K562 (cell line): ENCODE data around the gene TMEM39A. TPM values are rescaled to one million over a fixed set of nuclear protein-coding genes. Genes with fewer than 3 reads are reported as not detected.

Source experiments
- ARNT ChIP-seq, 2 experiments: fragments of 450-650 bp; IDR thresholded peaks; 2 replicates each; pipeline ENCODE4 v1.6.1; 2016; ENCODE audit warnings: mild to moderate bottlenecking in 1 of 2
- ASH1L ChIP-seq: fragments of 450-650 bp; IDR thresholded peaks from 2 replicates; pipeline ENCODE4 v1.6.1; 2018; ENCODE audit warnings: borderline replicate concordance, mild to moderate bottlenecking, low read depth; ENCODE audit not compliant: partially characterized antibody
- DNMT1 ChIP-seq: fragments of 450-650 bp; IDR thresholded peaks from 2 replicates; pipeline ENCODE4 v1.6.1; 2016; ENCODE audit warnings: antibody characterized with exemption, mild to moderate bottlenecking
- E2F3 ChIP-seq: fragments of 250-450 bp; sonication (Bioruptor Pico); IDR thresholded peaks from 2 replicates; pipeline ENCODE4 v1.4.0; 2020; ENCODE audit warnings: mild to moderate bottlenecking
- ETS2 ChIP-seq: IDR thresholded peaks from 2 replicates; pipeline ENCODE4 v1.6.1; 2016; ENCODE audit warnings: borderline replicate concordance, missing genetic modification characterization, mild to moderate bottlenecking, moderate library complexity, missing compliant biosample characterization; ENCODE audit not compliant: poor library complexity, severe bottlenecking
- FOXA3 ChIP-seq, 2 experiments: fragments of 450-650 bp in 1 of 2; sonication (generic) in 1 of 2; formaldehyde crosslinking; IDR thresholded peaks in 1 of 2; conservative IDR thresholded peaks in 1 of 2; 2 replicates each; pipeline versions ENCODE4 v1.4.0 to v1.8.0; 2020 to 2022; ENCODE audit warnings: mild to moderate bottlenecking in 2 of 2, missing genetic modification reagents in 1 of 2
- FOXK2 ChIP-seq, 2 experiments: fragments of 450-650 bp; IDR thresholded peaks in 1 of 2; conservative IDR thresholded peaks in 1 of 2; 2 replicates each; pipeline ENCODE4 v1.6.1; 2016; ENCODE audit warnings: low read depth in 2 of 2, mild to moderate bottlenecking in 1 of 2
- MCM5 ChIP-seq: fragments of 450-650 bp; IDR thresholded peaks from 2 replicates; pipeline ENCODE4 v1.6.1; 2016; ENCODE audit warnings: low read depth
- RBM39 ChIP-seq: fragments of 200-400 bp; formaldehyde crosslinking; optimal IDR thresholded peaks from 2 replicates; pipeline ENCODE3; 2018; ENCODE audit warnings: low read depth, low read length
- ZNF41 ChIP-seq: fragments of 250-450 bp; sonication (Bioruptor Pico); conservative IDR thresholded peaks from 2 replicates; pipeline ENCODE4 v1.4.0; 2020; ENCODE audit warnings: mild to moderate bottlenecking
- ZNF764 ChIP-seq: fragments of 250-450 bp; sonication (Bioruptor Pico); IDR thresholded peaks from 2 replicates; pipeline ENCODE4 v1.4.0; 2020; ENCODE audit warnings: low read depth, mild to moderate bottlenecking, moderate library complexity
- ZSCAN32 ChIP-seq: fragments of 450-650 bp; formaldehyde crosslinking; IDR thresholded peaks from 2 replicates; pipeline ENCODE4 v1.4.0; 2020; ENCODE audit warnings: mild to moderate bottlenecking, moderate library complexity
- polyA plus RNA-seq, 8 experiments: library from polyadenylated mRNA; depleted of rRNA in 4 of 8; stranded (reverse) in 5 of 8; unstranded in 3 of 8; fragments of >200 nt; fragmentation: Nextera tagmentation in 2 of 8; fragmentation: Illumina TruSeq in 1 of 8; extraction: Ambion mirVana in 2 of 8; extraction: Trizol in 1 of 8; gene quantifications; 2 replicates each; pipeline versions ENCODE4 v1.2.1 to v1.2.3, GENCODE V29; 2011 to 2014; ENCODE audit warnings: inconsistent platforms in 1 of 8, missing spikeins in 1 of 8
- total RNA-seq, 7 experiments: library from RNA; depleted of rRNA in 6 of 7; stranded (reverse); fragments of >200 nt in 6 of 7; fragmentation: Illumina TruSeq in 2 of 7; extraction: Trizol in 2 of 7; gene quantifications; 2 replicates each; pipeline versions ENCODE4 v1.2.1 to v1.2.3, GENCODE V29; 2011 to 2021; ENCODE audit warnings: low replicate concordance in 1 of 7
- TF ChIP-seq, protein P1 (sequence below), 2 experiments: fragments of 450-650 bp; IDR thresholded peaks; 2 replicates each; pipeline ENCODE4 v1.6.1; 2016
- TF ChIP-seq, protein P2 (sequence below): sonication (generic); formaldehyde crosslinking; IDR thresholded peaks from 2 replicates; pipeline ENCODE4 v1.8.0; 2022; ENCODE audit warnings: mild to moderate bottlenecking, missing genetic modification reagents
- TF ChIP-seq, protein P3 (sequence below): fragments of 450-650 bp; IDR thresholded peaks from 2 replicates; pipeline ENCODE4 v1.6.1; 2014; ENCODE audit warnings: low read depth, mild to moderate bottlenecking, moderate library complexity, borderline replicate concordance
- TF ChIP-seq, protein P4 (sequence below): fragments of 450-650 bp; IDR thresholded peaks from 2 replicates; pipeline ENCODE4 v1.6.1; 2016; ENCODE audit warnings: mild to moderate bottlenecking
- TF ChIP-seq, protein P5 (sequence below): sonication (generic); formaldehyde crosslinking; IDR thresholded peaks from 2 replicates; pipeline ENCODE4 v1.8.0; 2022; ENCODE audit warnings: missing genetic modification reagents, mild to moderate bottlenecking, borderline replicate concordance

The TMEM39A gene
- total and polyA plus RNA-seq, 9 of the 15 experiments (the other 6 are each of a cell fraction or from before 2014, with no cell fraction given): 12.0 to 41.5 (median 15.4) TPM

DNA sequence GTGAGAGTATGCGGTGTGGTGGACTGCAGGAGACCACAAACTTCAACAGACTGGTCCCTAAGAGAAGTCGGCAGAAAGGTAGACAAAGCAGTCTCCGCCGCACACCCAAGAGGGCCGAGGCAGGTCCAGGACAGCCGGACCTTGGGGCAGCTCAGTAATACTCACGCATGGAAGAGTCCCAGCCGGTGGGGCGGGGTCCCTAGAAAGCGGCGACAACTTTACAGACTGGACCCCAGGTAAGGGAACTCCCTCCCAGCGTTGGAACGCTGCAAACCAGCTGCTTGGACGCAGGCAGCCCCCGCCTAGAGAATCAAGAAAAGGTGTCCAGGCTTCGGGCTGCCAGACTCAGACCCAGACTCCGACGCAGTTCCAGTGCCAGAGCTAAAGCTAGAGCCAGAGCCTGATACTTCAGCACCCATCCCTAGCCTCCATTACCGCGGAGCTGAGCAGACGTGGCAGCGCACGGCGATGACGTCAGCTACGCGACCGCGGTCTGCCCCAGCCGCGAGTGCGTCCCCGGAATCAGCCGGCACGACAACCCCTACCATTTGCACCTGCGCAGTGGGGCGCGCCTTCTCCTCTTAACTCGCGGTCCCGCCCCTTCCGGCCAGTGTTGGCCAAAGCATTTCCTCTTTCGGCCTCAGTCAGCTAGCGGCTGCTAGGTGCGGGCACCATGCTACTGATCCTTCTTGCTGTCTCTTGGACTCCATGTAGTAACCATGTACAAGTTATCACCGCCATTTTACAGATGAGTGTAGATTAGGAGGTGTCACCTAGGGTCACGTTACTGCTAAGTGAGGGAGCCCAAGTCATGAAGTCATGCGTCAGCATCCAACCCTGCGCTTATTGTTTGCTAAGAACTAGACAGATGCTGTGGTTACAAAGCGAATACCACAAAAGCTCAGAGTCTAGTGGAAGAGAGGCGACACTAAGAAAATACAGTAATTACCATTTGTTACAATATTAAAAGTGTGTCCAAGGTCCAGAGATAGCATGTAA lies at the start of gene TMEM39A (continued):
- TF ChIP-seq ZNF41 (CRISPR knock-in tag): no peak
- no peak for TF ChIP-seq FOXA3 (CRISPR knock-in tag; conservative IDR thresholded peaks at IDR 0.05 in 1 of 2, IDR thresholded peaks at IDR 0.05 in 1 of 2)
- TF ChIP-seq, protein P1, sequence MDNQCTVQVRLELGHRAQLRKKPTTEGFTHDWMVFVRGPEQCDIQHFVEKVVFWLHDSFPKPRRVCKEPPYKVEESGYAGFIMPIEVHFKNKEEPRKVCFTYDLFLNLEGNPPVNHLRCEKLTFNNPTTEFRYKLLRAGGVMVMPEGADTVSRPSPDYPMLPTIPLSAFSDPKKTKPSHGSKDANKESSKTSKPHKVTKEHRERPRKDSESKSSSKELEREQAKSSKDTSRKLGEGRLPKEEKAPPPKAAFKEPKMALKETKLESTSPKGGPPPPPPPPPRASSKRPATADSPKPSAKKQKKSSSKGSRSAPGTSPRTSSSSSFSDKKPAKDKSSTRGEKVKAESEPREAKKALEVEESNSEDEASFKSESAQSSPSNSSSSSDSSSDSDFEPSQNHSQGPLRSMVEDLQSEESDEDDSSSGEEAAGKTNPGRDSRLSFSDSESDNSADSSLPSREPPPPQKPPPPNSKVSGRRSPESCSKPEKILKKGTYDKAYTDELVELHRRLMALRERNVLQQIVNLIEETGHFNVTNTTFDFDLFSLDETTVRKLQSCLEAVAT (IDR thresholded peaks at IDR 0.05): peak in 1 of 2 experiments; percentile 80; a peak in 2 of 4 replicates
- no peak for TF ChIP-seq ZSCAN32 (CRISPR knock-in tag)
- TF ChIP-seq MCM5: no peak
- no peak for TF ChIP-seq E2F3
- TF ChIP-seq, protein P2, sequence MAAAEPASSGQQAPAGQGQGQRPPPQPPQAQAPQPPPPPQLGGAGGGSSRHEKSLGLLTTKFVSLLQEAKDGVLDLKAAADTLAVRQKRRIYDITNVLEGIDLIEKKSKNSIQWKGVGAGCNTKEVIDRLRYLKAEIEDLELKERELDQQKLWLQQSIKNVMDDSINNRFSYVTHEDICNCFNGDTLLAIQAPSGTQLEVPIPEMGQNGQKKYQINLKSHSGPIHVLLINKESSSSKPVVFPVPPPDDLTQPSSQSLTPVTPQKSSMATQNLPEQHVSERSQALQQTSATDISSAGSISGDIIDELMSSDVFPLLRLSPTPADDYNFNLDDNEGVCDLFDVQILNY (CRISPR knock-in tag): no peak
- peak; percentile 55 to 57; a peak in 3 of 4 replicates for TF ChIP-seq FOXK2 (conservative IDR thresholded peaks at IDR 0.05 in 1 of 2, IDR thresholded peaks at IDR 0.05 in 1 of 2; ENCODE audit: low read depth in 2 of 2)
- no peak for TF ChIP-seq ASH1L
- no peak for TF ChIP-seq ZNF764
- no peak for TF ChIP-seq ETS2 (tag)
- TF ChIP-seq, protein P3, sequence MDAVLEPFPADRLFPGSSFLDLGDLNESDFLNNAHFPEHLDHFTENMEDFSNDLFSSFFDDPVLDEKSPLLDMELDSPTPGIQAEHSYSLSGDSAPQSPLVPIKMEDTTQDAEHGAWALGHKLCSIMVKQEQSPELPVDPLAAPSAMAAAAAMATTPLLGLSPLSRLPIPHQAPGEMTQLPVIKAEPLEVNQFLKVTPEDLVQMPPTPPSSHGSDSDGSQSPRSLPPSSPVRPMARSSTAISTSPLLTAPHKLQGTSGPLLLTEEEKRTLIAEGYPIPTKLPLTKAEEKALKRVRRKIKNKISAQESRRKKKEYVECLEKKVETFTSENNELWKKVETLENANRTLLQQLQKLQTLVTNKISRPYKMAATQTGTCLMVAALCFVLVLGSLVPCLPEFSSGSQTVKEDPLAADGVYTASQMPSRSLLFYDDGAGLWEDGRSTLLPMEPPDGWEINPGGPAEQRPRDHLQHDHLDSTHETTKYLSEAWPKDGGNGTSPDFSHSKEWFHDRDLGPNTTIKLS: peak; percentile 100
- TF ChIP-seq DNMT1: no peak
- TF ChIP-seq, protein P4, sequence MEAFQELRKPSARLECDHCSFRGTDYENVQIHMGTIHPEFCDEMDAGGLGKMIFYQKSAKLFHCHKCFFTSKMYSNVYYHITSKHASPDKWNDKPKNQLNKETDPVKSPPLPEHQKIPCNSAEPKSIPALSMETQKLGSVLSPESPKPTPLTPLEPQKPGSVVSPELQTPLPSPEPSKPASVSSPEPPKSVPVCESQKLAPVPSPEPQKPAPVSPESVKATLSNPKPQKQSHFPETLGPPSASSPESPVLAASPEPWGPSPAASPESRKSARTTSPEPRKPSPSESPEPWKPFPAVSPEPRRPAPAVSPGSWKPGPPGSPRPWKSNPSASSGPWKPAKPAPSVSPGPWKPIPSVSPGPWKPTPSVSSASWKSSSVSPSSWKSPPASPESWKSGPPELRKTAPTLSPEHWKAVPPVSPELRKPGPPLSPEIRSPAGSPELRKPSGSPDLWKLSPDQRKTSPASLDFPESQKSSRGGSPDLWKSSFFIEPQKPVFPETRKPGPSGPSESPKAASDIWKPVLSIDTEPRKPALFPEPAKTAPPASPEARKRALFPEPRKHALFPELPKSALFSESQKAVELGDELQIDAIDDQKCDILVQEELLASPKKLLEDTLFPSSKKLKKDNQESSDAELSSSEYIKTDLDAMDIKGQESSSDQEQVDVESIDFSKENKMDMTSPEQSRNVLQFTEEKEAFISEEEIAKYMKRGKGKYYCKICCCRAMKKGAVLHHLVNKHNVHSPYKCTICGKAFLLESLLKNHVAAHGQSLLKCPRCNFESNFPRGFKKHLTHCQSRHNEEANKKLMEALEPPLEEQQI: no peak
- TF ChIP-seq ARNT (IDR thresholded peaks at IDR 0.05): no peak
- TF ChIP-seq RBM39: no peak
- TF ChIP-seq, protein P5, sequence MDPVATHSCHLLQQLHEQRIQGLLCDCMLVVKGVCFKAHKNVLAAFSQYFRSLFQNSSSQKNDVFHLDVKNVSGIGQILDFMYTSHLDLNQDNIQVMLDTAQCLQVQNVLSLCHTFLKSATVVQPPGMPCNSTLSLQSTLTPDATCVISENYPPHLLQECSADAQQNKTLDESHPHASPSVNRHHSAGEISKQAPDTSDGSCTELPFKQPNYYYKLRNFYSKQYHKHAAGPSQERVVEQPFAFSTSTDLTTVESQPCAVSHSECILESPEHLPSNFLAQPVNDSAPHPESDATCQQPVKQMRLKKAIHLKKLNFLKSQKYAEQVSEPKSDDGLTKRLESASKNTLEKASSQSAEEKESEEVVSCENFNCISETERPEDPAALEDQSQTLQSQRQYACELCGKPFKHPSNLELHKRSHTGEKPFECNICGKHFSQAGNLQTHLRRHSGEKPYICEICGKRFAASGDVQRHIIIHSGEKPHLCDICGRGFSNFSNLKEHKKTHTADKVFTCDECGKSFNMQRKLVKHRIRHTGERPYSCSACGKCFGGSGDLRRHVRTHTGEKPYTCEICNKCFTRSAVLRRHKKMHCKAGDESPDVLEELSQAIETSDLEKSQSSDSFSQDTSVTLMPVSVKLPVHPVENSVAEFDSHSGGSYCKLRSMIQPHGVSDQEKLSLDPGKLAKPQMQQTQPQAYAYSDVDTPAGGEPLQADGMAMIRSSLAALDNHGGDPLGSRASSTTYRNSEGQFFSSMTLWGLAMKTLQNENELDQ (CRISPR knock-in tag): no peak
